CD8-positive, alpha-beta memory T cell (primary cell): Measurements from ENCODE around the gene ZBTB22. TPM values are rescaled to one million over a fixed set of nuclear protein-coding genes. Genes with fewer than 3 reads are reported as not detected.

Experiments
- CTCF ChIA-PET: fragments of 350-600 bp; sonication (Branson Sonifier 250); formaldehyde crosslinking; loops from one replicate; lab custom pipeline; 2021; ENCODE audit warnings: antibody characterized with exemption; lab: Charles Lee
- POLR2A ChIA-PET: fragments of 350-600 bp; sonication (Branson Sonifier 250); formaldehyde crosslinking; loops from one replicate; lab custom pipeline; 2021; ENCODE audit warnings: antibody characterized with exemption; lab: Charles Lee
- DNase-seq, 5 donors: peaks; one replicate each; pipeline versions ENCODE4 v3.0.0 to v3.0.0-alpha.2; 2020 to 2022; ENCODE audit warnings: mixed read lengths in 1 of 5
- H3K27ac ChIP-seq: one replicate; pipeline ENCODE4 v1.7.0; 2013; ENCODE audit warnings: low read depth, mild to moderate bottlenecking, low read length, moderate library complexity
- H3K27me3 ChIP-seq: 2 replicates; pipeline ENCODE4 v1.7.0; 2013; ENCODE audit warnings: low read length, mild to moderate bottlenecking; ENCODE audit not compliant: insufficient read depth, poor library complexity, severe bottlenecking
- H3K36me3 ChIP-seq: 2 replicates; pipeline ENCODE4 v1.7.0; 2013; ENCODE audit warnings: mild to moderate bottlenecking, low read length, moderate library complexity; ENCODE audit not compliant: insufficient read depth
- H3K4me1 ChIP-seq: 2 replicates; pipeline ENCODE4 v1.7.0; 2013; ENCODE audit warnings: mild to moderate bottlenecking, low read length, moderate library complexity; ENCODE audit not compliant: insufficient read depth
- H3K4me3 ChIP-seq: 2 replicates; pipeline ENCODE4 v1.7.0; 2013; ENCODE audit warnings: mild to moderate bottlenecking, low read length
- H3K9me3 ChIP-seq: 2 replicates; pipeline ENCODE4 v1.7.0; 2013; ENCODE audit warnings: mild to moderate bottlenecking, low read length
- H3K27ac Mint-ChIP-seq, 8 donors: one replicate each; pipeline ENCODE4 v1.8.0; 2020 to 2021; ENCODE audit warnings: mixed read lengths in 8 of 8, mild to moderate bottlenecking in 6 of 8, inconsistent platforms in 3 of 8, moderate library complexity in 3 of 8
- H3K27me3 Mint-ChIP-seq, 2 donors: one replicate each; pipeline ENCODE4 v1.8.0; 2020 to 2021; ENCODE audit warnings: mixed read lengths in 2 of 2, mild to moderate bottlenecking in 1 of 2, moderate library complexity in 1 of 2
- H3K36me3 Mint-ChIP-seq, 3 donors: one replicate each; pipeline ENCODE4 v1.8.0; 2020 to 2021; ENCODE audit warnings: mixed read lengths in 3 of 3, inconsistent platforms in 1 of 3, mild to moderate bottlenecking in 1 of 3
- H3K4me1 Mint-ChIP-seq, 3 donors: one replicate each; pipeline ENCODE4 v1.8.0; 2020 to 2021; ENCODE audit warnings: mixed read lengths in 3 of 3, inconsistent platforms in 1 of 3, mild to moderate bottlenecking in 1 of 3
- H3K4me3 Mint-ChIP-seq, 7 donors: one replicate each; pipeline ENCODE4 v1.8.0; 2020 to 2021; ENCODE audit warnings: mixed read lengths in 7 of 7, mild to moderate bottlenecking in 6 of 7, moderate library complexity in 4 of 7, inconsistent platforms in 2 of 7
- H3K9me3 Mint-ChIP-seq, 5 donors: one replicate each; pipeline ENCODE4 v1.8.0; 2020 to 2022; ENCODE audit warnings: mixed read lengths in 5 of 5, mild to moderate bottlenecking in 3 of 5, moderate library complexity in 2 of 5, inconsistent platforms in 1 of 5
- polyA plus RNA-seq: library from polyadenylated mRNA; unstranded; fragments of 300-500 nt; fragmentation: Illumina TruSeq; gene quantifications from one replicate; pipeline ENCODE4 v1.2.3, GENCODE V29; 2021
- total RNA-seq, 2 experiments: library from RNA; stranded (reverse); gene quantifications; one replicate each; pipeline ENCODE4 v1.2.3, GENCODE V29; 2021

The ZBTB22 gene
- total and polyA plus RNA-seq, 3 experiments from 2014 or later = 6.9 to 12.7 (median 7.8) TPM

GRCh38 chr6:33279971-33280511 is 37.5 kb downstream of the ZBTB22 start:
- H3K27me3 ChIP-seq = no peaks in the 10 kb centered on the region
- H3K27me3 Mint-ChIP-seq = no peaks in the 10 kb centered on the region
- DNase-seq = no peak
- H3K9me3 Mint-ChIP-seq = no peaks in the 10 kb centered on the region
- peak overlapping the region in 3 of 7 donors; percentile 29 to 98 (median 40) for H3K4me3 Mint-ChIP-seq
- no peaks in the 10 kb centered on the region for H3K9me3 ChIP-seq
- ChIA-PET POLR2A (no interaction called here), CTCF (interaction anchor here (3.8 kb wide), 1 partner anchor 8 kb away, joined by 38 read pairs; the partner anchor contains the start of genes PFDN6 and WDR46)
- peaks cover 30% of the 10 kb centered on the region for H3K4me1 ChIP-seq
- H3K36me3 Mint-ChIP-seq = peaks cover 0 to 84% (median 12%) of the 10 kb centered on the region in 3 donors
- peaks cover 36 to 66% (median 49%) of the 10 kb centered on the region in 3 donors for H3K4me1 Mint-ChIP-seq
- H3K27ac Mint-ChIP-seq = peak overlapping the region in 5 of 8 donors; percentile 43 to 90 (median 70)
- no peak overlapping the region for H3K4me3 ChIP-seq
- H3K36me3 ChIP-seq = peaks cover 30% of the 10 kb centered on the region
- H3K27ac ChIP-seq = peak overlapping the region; percentile 16

DNA sequence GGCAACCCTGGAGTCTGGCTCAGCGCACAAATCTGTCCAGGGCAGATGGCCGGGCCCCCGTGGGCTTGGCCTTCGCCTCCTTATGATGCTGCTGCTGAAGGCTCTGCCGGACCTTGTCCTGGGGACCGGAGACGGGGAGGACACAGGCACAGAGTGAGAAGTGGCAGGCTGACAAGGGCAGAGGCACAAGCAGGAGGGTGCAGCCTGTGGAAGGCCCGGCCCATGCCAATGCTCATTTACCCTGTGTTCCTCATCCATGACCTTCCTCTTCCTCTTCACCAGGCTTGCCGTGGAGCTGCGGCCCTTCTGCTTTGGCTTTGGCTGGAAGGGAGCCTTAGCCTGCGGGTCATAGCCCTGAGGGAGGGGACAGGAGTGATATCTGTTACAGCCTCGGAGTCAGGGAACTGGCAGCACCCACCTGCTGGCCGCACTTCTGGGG is 38.3 kb downstream of the ZBTB22 start:
- no peaks in the 10 kb centered on the region for H3K27me3 Mint-ChIP-seq
- DNase-seq = no peak
- peaks cover 0 to 85% (median 17%) of the 10 kb centered on the region in 3 donors for H3K36me3 Mint-ChIP-seq
- H3K4me1 Mint-ChIP-seq = peaks cover 43 to 74% (median 57%) of the 10 kb centered on the region in 3 donors
- Histone ChIP-seq H3K27me3 (no peaks in the 10 kb centered on the region), H3K9me3 (no peaks in the 10 kb centered on the region), H3K36me3 (peaks cover 31% of the 10 kb centered on the region), H3K4me1 (peaks cover 35% of the 10 kb centered on the region), H3K27ac (no peak overlapping the region), H3K4me3 (no peak overlapping the region)
- ChIA-PET CTCF (interaction anchor here (3.2 to 3.8 kb wide), 2 partner anchors 9 to 19 kb away, joined by 33 to 38 read pairs; partner anchors contain the start of genes PFDN6, RGL2 and WDR46), POLR2A (interaction anchor here (0.9 to 1.8 kb wide), 2 partner anchors 8 to 20 kb away, joined by 3 to 9 read pairs; partner anchors contain the start of gene RGL2)
- peak overlapping the region in 4 of 8 donors; percentile 38 to 92 (median 90) for H3K27ac Mint-ChIP-seq
- H3K4me3 Mint-ChIP-seq = peak overlapping the region in 5 of 7 donors; percentile 29 to 98 (median 89)
- no peaks in the 10 kb centered on the region for H3K9me3 Mint-ChIP-seq

DNA sequence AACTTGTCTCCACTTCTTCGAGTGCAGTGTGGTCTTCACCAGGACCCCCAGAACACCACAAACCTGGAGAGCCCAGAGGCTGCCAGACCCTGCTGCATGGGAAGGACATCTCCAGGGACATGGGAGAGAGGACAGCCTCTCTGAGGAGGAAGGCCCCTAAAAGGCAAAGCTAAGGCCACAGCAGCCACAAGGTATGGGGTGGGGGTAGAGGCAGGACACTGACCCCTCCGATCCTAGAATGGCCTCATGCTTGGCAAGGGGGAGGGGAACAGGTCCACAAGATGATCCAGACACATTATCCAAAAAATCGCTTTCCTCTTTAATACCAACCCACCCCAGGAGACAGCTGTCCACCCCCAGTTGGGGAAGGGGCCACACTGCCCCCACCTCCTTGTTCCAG is 38.7 kb downstream of the ZBTB22 start:
- peaks cover 46 to 79% (median 61%) of the 10 kb centered on the region in 3 donors for H3K4me1 Mint-ChIP-seq
- H3K27ac Mint-ChIP-seq = peak overlapping the region in 7 of 8 donors; percentile 60 to 96 (median 92)
- peaks cover 0 to 86% (median 17%) of the 10 kb centered on the region in 3 donors for H3K36me3 Mint-ChIP-seq
- ChIA-PET POLR2A (interaction anchor here (0.9 to 2.7 kb wide), 4 partner anchors 9 to 29 kb away, joined by 3 to 24 read pairs (median 6); partner anchors contain the start of gene RGL2), CTCF (interaction anchor here (0.8 to 3.8 kb wide), 5 partner anchors 10 to 112 kb away, joined by 4 to 38 read pairs (median 11); partner anchors contain the start of genes PFDN6, RGL2 and WDR46)
- peaks cover 40% of the 10 kb centered on the region for H3K4me1 ChIP-seq
- DNase-seq = no peak
- H3K9me3 ChIP-seq = no peaks in the 10 kb centered on the region
- no peaks in the 10 kb centered on the region for H3K9me3 Mint-ChIP-seq
- no peak overlapping the region for H3K4me3 ChIP-seq
- no peaks in the 10 kb centered on the region for H3K27me3 Mint-ChIP-seq
- H3K27me3 ChIP-seq = no peaks in the 10 kb centered on the region
- H3K36me3 ChIP-seq = peaks cover 29% of the 10 kb centered on the region
- H3K27ac ChIP-seq = no peak overlapping the region
- H3K4me3 Mint-ChIP-seq = peak overlapping the region; percentile 47 to 98 (median 89)

GRCh38 chr6:33278392-33278741 is 39.2 kb downstream of the ZBTB22 start:
- Mint-ChIP-seq H3K36me3 (peaks cover 0 to 90% (median 18%) of the 10 kb centered on the region in 3 donors), H3K4me3 (peak overlapping the region; percentile 47 to 98 (median 89)), H3K4me1 (peaks cover 50 to 83% (median 66%) of the 10 kb centered on the region in 3 donors), H3K27me3 (no peaks in the 10 kb centered on the region), H3K9me3 (no peaks in the 10 kb centered on the region), H3K27ac (peak overlapping the region; percentile 60 to 96 (median 92))
- ChIA-PET POLR2A (interaction anchor here (0.5 to 2.8 kb wide), 7 partner anchors 9 to 29 kb away, joined by 3 to 41 read pairs (median 9); partner anchors contain the start of genes PFDN6, RGL2 and WDR46), CTCF (interaction anchor here (0.8 to 3.8 kb wide), 7 partner anchors 10 to 112 kb away, joined by 3 to 38 read pairs (median 9); partner anchors contain the start of genes PFDN6, RGL2 and WDR46)
- Histone ChIP-seq H3K27ac (peak overlapping the region; percentile 68), H3K27me3 (no peaks in the 10 kb centered on the region), H3K4me3 (peak overlapping the region; percentile 80), H3K4me1 (peaks cover 44% of the 10 kb centered on the region), H3K9me3 (no peaks in the 10 kb centered on the region), H3K36me3 (peaks cover 29% of the 10 kb centered on the region)
- no peak for DNase-seq

DNA sequence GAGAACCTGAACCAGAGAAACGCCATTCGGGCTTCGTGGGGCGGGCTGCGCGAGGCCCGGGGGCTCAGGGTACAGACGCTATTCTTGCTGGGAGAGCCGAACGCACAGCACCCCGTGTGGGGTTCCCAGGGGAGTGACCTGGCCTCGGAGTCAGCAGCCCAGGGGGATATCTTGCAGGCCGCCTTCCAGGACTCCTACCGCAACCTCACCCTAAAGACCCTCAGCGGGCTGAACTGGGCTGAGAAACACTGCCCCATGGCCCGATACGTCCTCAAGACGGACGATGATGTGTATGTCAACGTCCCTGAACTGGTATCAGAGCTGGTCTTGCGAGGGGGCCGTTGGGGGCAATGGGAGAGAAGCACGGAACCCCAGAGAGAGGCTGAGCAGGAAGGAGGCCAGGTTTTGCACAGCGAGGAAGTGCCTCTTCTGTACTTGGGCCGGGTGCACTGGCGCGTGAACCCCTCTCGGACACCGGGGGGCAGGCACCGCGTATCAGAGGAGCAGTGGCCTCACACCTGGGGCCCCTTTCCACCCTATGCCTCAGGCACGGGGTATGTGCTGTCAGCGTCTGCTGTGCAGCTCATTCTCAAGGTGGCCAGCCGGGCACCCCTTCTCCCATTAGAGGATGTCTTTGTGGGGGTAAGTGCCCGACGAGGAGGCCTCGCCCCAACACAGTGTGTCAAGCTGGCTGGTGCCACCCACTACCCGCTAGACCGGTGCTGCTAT is 39.7 kb downstream of the ZBTB22 start:
- CTCF ChIA-PET = interaction anchor here (0.6 to 3.8 kb wide), 18 partner anchors 11 to 433 kb away, joined by 3 to 38 read pairs (median 4); partner anchors contain the start of genes PFDN6, RGL2 and WDR46
- peaks cover 56 to 89% (median 71%) of the 10 kb centered on the region in 3 donors for H3K4me1 Mint-ChIP-seq
- H3K36me3 ChIP-seq = peaks cover 29% of the 10 kb centered on the region

GRCh38 chr6:33276864-33277662 is 40.5 kb downstream of the ZBTB22 start, which contains the start of gene B3GALT4:
Gene B3GALT4 (plus strand): TSS chr6:33277123. CDS start chr6:33277420, 297 bp downstream.
- Mint-ChIP-seq H3K4me1 (peaks cover 61 to 92% (median 79%) of the 10 kb centered on the region in 3 donors), H3K36me3 (peaks cover 0 to 89% (median 16%) of the 10 kb centered on the region in 3 donors)

More for the DNA sequence above, 39.7 kb downstream of the ZBTB22 start:
- Mint-ChIP-seq H3K27me3 (no peaks in the 10 kb centered on the region), H3K4me3 (peak overlapping the region; percentile 88 to 98 (median 89)), H3K27ac (peak overlapping the region; percentile 89 to 96 (median 92)), H3K9me3 (no peaks in the 10 kb centered on the region), H3K36me3 (peaks cover 0 to 90% (median 20%) of the 10 kb centered on the region in 3 donors)
- peak overlapping the region; percentile 80 for H3K4me3 ChIP-seq
- DNase-seq = peak; percentile 16 to 63 (median 34)
- no peaks in the 10 kb centered on the region for H3K27me3 ChIP-seq
- peak overlapping the region; percentile 68 for H3K27ac ChIP-seq
- POLR2A ChIA-PET = interaction anchor here (0.5 to 2.8 kb wide), 19 partner anchors 9 to 306 kb away, joined by 3 to 41 read pairs (median 4); partner anchors contain the start of genes HLA-DPA1, PFDN6, RGL2 and RING1
- H3K9me3 ChIP-seq = no peaks in the 10 kb centered on the region
- H3K4me1 ChIP-seq = peaks cover 50% of the 10 kb centered on the region

More at GRCh38 chr6:33276864-33277662, 40.5 kb downstream of the ZBTB22 start, which contains the start of gene B3GALT4:
- peak; percentile 58 to 79 (median 73) for DNase-seq
- H3K9me3 Mint-ChIP-seq = no peaks in the 10 kb centered on the region
- CTCF ChIA-PET = interaction anchor here (0.6 to 3.8 kb wide), 18 partner anchors 11 to 432 kb away, joined by 3 to 38 read pairs (median 4); partner anchors contain the start of genes PFDN6, RGL2 and WDR46
- H3K27ac Mint-ChIP-seq = peak within 1 kb of the TSS; percentile 90 to 99 (median 94)
- Histone ChIP-seq H3K27ac (peak within 1 kb of the TSS; percentile 68), H3K36me3 (peaks cover 26% of the 10 kb centered on the region), H3K9me3 (no peaks in the 10 kb centered on the region), H3K4me1 (peaks cover 57% of the 10 kb centered on the region), H3K27me3 (no peaks in the 10 kb centered on the region), H3K4me3 (peak within 1 kb of the TSS; percentile 80)
- H3K27me3 Mint-ChIP-seq = no peaks in the 10 kb centered on the region
- H3K4me3 Mint-ChIP-seq = peak within 1 kb of the TSS; percentile 88 to 98 (median 89)
- POLR2A ChIA-PET = interaction anchor here (0.6 to 2.8 kb wide), 20 partner anchors 10 to 305 kb away, joined by 3 to 41 read pairs (median 4); partner anchors contain the start of genes HLA-DPA1, PFDN6, RGL2 and RING1
